GM23338 (cell line): ENCODE measurements around the gene TRDMT1. TPM values are rescaled to one million over a fixed set of nuclear protein-coding genes. Genes with fewer than 3 reads are reported as not detected.

ENCODE experiments used
- ATAC-seq: fragments of 200-7000 bp; cut with Tn5 transposase; 3 replicates; pipeline ENCODE4 v1.9.1; 2020
- DNase-seq: peaks from one replicate; pipeline ENCODE4 v3.0.0-alpha.2; 2015; ENCODE audit warnings: low spot score
- H2AFZ ChIP-seq: fragments of 200-600 bp; sonication (generic); 2 replicates; pipeline ENCODE4 v1.8.0; 2016; ENCODE audit warnings: antibody characterized with exemption, mild to moderate bottlenecking, moderate library complexity
- H3F3A ChIP-seq: fragments of 200-600 bp; sonication (generic); replicated peaks from 2 replicates; pipeline ENCODE4 v1.8.0; 2017; ENCODE audit warnings: antibody characterized with exemption, mixed run types, low read depth
- H3K27ac ChIP-seq: fragments of 200-600 bp; sonication (generic); 2 replicates; pipeline ENCODE4 v1.6.1; 2016; ENCODE audit warnings: low read depth
- H3K27me3 ChIP-seq: fragments of 200-600 bp; sonication (generic); 2 replicates; pipeline ENCODE4 v1.8.0; 2016; ENCODE audit warnings: mild to moderate bottlenecking, mixed run types, moderate library complexity; ENCODE audit not compliant: insufficient read depth
- H3K36me3 ChIP-seq: fragments of 200-600 bp; sonication (generic); 2 replicates; pipeline ENCODE4 v1.8.0; 2016; ENCODE audit warnings: mild to moderate bottlenecking; ENCODE audit not compliant: insufficient read depth
- H3K4me1 ChIP-seq: fragments of 200-600 bp; sonication (generic); 2 replicates; pipeline ENCODE4 v1.8.0; 2016; ENCODE audit warnings: mild to moderate bottlenecking, moderate library complexity; ENCODE audit not compliant: insufficient read depth
- H3K4me2 ChIP-seq: fragments of 200-600 bp; sonication (generic); 2 replicates; pipeline ENCODE4 v1.7.1; 2017; ENCODE audit warnings: mixed run types
- H3K4me3 ChIP-seq: fragments of 200-600 bp; sonication (generic); 2 replicates; pipeline ENCODE4 v1.6.1; 2016; ENCODE audit warnings: mixed run types
- H3K79me2 ChIP-seq: fragments of 200-600 bp; sonication (generic); replicated peaks from 2 replicates; pipeline ENCODE4 v1.8.0; 2017; ENCODE audit warnings: mild to moderate bottlenecking; ENCODE audit not compliant: insufficient read depth
- H3K9me2 ChIP-seq: fragments of 200-600 bp; sonication (generic); 2 replicates; pipeline ENCODE4 v1.8.0; 2017; ENCODE audit not compliant: insufficient read depth
- H4K20me1 ChIP-seq: fragments of 200-600 bp; sonication (generic); replicated peaks from 2 replicates; pipeline ENCODE4 v1.8.0; 2017; ENCODE audit warnings: mild to moderate bottlenecking; ENCODE audit not compliant: insufficient read depth
- H3K27ac Mint-ChIP-seq: 2 replicates; pipeline ENCODE4 v1.8.0; 2020; ENCODE audit warnings: inconsistent platforms, mild to moderate bottlenecking, moderate library complexity, mixed read lengths
- H3K27me3 Mint-ChIP-seq: 3 replicates; pipeline ENCODE4 v1.8.0; 2022; ENCODE audit warnings: low read depth, mild to moderate bottlenecking, moderate library complexity, mixed read lengths, inconsistent platforms; ENCODE audit not compliant: insufficient read depth, poor library complexity
- H3K36me3 Mint-ChIP-seq: 3 replicates; pipeline ENCODE4 v1.8.0; 2021; ENCODE audit warnings: low read depth, mild to moderate bottlenecking, inconsistent platforms, moderate library complexity, mixed read lengths
- H3K4me1 Mint-ChIP-seq: 3 replicates; pipeline ENCODE4 v1.8.0; 2020; ENCODE audit warnings: mild to moderate bottlenecking, inconsistent platforms, mixed read lengths
- H3K4me3 Mint-ChIP-seq: 3 replicates; pipeline ENCODE4 v1.8.0; 2021; ENCODE audit warnings: moderate library complexity, mild to moderate bottlenecking, inconsistent platforms, mixed read lengths
- H3K9me3 Mint-ChIP-seq: 3 replicates; pipeline ENCODE4 v1.8.0; 2020; ENCODE audit warnings: moderate library complexity, mild to moderate bottlenecking, inconsistent platforms, mixed read lengths
- ETS1 ChIP-seq: IDR thresholded peaks from 2 replicates; pipeline ENCODE4 v1.6.1; 2016; ENCODE audit warnings: antibody characterized with exemption
- EZH2phosphoT487 ChIP-seq: fragments of 200-600 bp; sonication (generic); IDR thresholded peaks from one replicate; pipeline ENCODE4 v1.8.1; 2018; ENCODE audit warnings: antibody characterized with exemption; ENCODE audit not compliant: unreplicated experiment
- NANOG ChIP-seq: IDR thresholded peaks from 2 replicates; pipeline ENCODE4 v1.6.1; 2016; ENCODE audit warnings: antibody characterized with exemption, borderline replicate concordance
- ZNF462 ChIP-seq: fragments of 250-450 bp; sonication (Bioruptor Pico); IDR thresholded peaks from 2 replicates; pipeline ENCODE4 v1.5.0; 2020; ENCODE audit warnings: mild to moderate bottlenecking, moderate library complexity
- polyA plus RNA-seq: library from polyadenylated mRNA; unstranded; fragments of >200 nt; fragmentation: Nextera tagmentation; extraction: Ambion mirVana; gene quantifications from 2 replicates; pipeline ENCODE4 v1.2.1, GENCODE V29; 2016
- total RNA-seq: library from RNA; depleted of rRNA; stranded (reverse); fragments of >200 nt; shearing (Covaris generic); gene quantifications from 2 replicates; pipeline ENCODE4 v1.2.3, GENCODE V29; 2014

The TRDMT1 gene
- total and polyA plus RNA-seq, 2 experiments from 2014 or later: 16.0 to 37.7 TPM

GRCh38 chr10:17232276-17232960, 30.9 kb upstream of the TRDMT1 start:
- Histone ChIP-seq H2AFZ (no peak overlapping the region), H3K4me3 (no peak overlapping the region), H4K20me1 (no peaks in the 10 kb centered on the region), H3K27ac (no peak overlapping the region), H3K27me3 (peaks cover 24% of the 10 kb centered on the region), H3K4me1 (peaks cover 12% of the 10 kb centered on the region), H3K79me2 (no peaks in the 10 kb centered on the region), H3K36me3 (peaks cover 29% of the 10 kb centered on the region; the same call in 1 of the 2 replicates), H3K4me2 (peak overlapping the region; percentile 36; the same call in 1 of the 2 replicates), H3K9me2 (no peaks in the 10 kb centered on the region), H3F3A (peaks cover 9% of the 10 kb centered on the region; the same call in 1 of the 2 replicates)
- H3K9me3 Mint-ChIP-seq: peaks cover 2% of the 10 kb centered on the region; the same call in 1 of the 3 replicates
- no peak overlapping the region for H3K27ac Mint-ChIP-seq
- ATAC-seq (no peak), DNase-seq (no peak)
- peaks cover 31% of the 10 kb centered on the region for H3K27me3 Mint-ChIP-seq
- H3K4me1 Mint-ChIP-seq: peaks cover 6% of the 10 kb centered on the region
- peaks cover 25% of the 10 kb centered on the region for H3K36me3 Mint-ChIP-seq
- H3K4me3 Mint-ChIP-seq: no peak overlapping the region
- TF ChIP-seq EZH2phosphoT487: no peak
- no peak for TF ChIP-seq ZNF462 (CRISPR knock-in tag)
- no peak for TF ChIP-seq NANOG
- TF ChIP-seq ETS1: no peak
